A673 (cell line): ENCODE data around the gene RASSF1. TPM values are rescaled to one million over a fixed set of nuclear protein-coding genes. Genes with fewer than 3 reads are reported as not detected.

Source experiments
- BruUV-seq: library from RNA; stranded (reverse); fragments of 400-500 nt; replicated peaks from 2 replicates; lab custom pipeline; 2021; lab: Mats Ljungman, UMichigan
- CTCF ChIA-PET: fragments of 300-600 bp; sonication (Branson Sonifier 250); formaldehyde crosslinking; loops from one replicate; lab custom pipeline; 2022; ENCODE audit warnings: antibody characterized with exemption; lab: Charles Lee
- POLR2A ChIA-PET: fragments of 300-600 bp; sonication (Branson Sonifier 250); formaldehyde crosslinking; loops from one replicate; lab custom pipeline; 2022; ENCODE audit warnings: antibody characterized with exemption; ENCODE audit not compliant: low non-redundant PET; lab: Charles Lee
- DNase-seq: peaks from one replicate; pipeline ENCODE4 v3.0.0-alpha.2; 2015; ENCODE audit warnings: low spot score
- H3K27ac ChIP-seq: fragments of 200-600 bp; sonication (generic); 2 replicates; pipeline ENCODE4 v1.5.1; 2016; ENCODE audit warnings: mixed run types, low read depth, mild to moderate bottlenecking, mixed read lengths, antibody characterized with exemption, low read length; ENCODE audit not compliant: poor library complexity, severe bottlenecking
- H3K27me3 ChIP-seq: fragments of 200-600 bp; sonication (generic); replicated peaks from 2 replicates; pipeline ENCODE4 v1.6.1; 2017; ENCODE audit warnings: mixed run types, low read depth, mild to moderate bottlenecking, mixed read lengths, antibody characterized with exemption, low read length; ENCODE audit not compliant: insufficient read depth, poor library complexity
- H3K36me3 ChIP-seq: fragments of 200-600 bp; sonication (generic); 2 replicates; pipeline ENCODE4 v1.6.1; 2016; ENCODE audit warnings: mixed run types, mild to moderate bottlenecking, mixed read lengths, antibody characterized with exemption, low read length; ENCODE audit not compliant: insufficient read depth, poor library complexity, severe bottlenecking
- H3K4me1 ChIP-seq: fragments of 200-600 bp; sonication (generic); 2 replicates; pipeline ENCODE4 v1.6.1; 2017; ENCODE audit warnings: mixed run types, mild to moderate bottlenecking, mixed read lengths, antibody characterized with exemption, low read length; ENCODE audit not compliant: insufficient read depth, poor library complexity, severe bottlenecking
- H3K4me3 ChIP-seq: fragments of 200-600 bp; sonication (generic); 2 replicates; pipeline ENCODE4 v1.5.1; 2016; ENCODE audit warnings: low read depth, mixed run types, mild to moderate bottlenecking, mixed read lengths, low read length; ENCODE audit not compliant: poor library complexity, severe bottlenecking
- H3K9me3 ChIP-seq: fragments of 200-600 bp; sonication (generic); 2 replicates; pipeline ENCODE4 v1.6.1; 2016; ENCODE audit warnings: mixed run types, low read depth, mild to moderate bottlenecking, mixed read lengths, antibody characterized with exemption, low read length; ENCODE audit not compliant: poor library complexity, severe bottlenecking
- CTCF ChIP-seq: fragments of 300-800, 200-600 bp; sonication (generic); conservative IDR thresholded peaks from 2 replicates; pipeline ENCODE4 v1.5.1; 2017; ENCODE audit warnings: low read depth, mild to moderate bottlenecking, antibody characterized with exemption, low read length, moderate library complexity, mixed read lengths
- EZH2 ChIP-seq: fragments of 200-600 bp; sonication (generic); IDR thresholded peaks from 2 replicates; pipeline ENCODE4 v1.6.1; 2017; ENCODE audit warnings: borderline replicate concordance, low read depth, mild to moderate bottlenecking, mixed read lengths, antibody characterized with exemption, low read length; ENCODE audit not compliant: poor library complexity, severe bottlenecking
- intact Hi-C: fragments of 100-400 bp; cut with micrococcal nuclease; formaldehyde crosslinking; loops from one replicate; pipeline ENCODE4 v1.10.0; 2022; ENCODE audit not compliant: unreplicated experiment
- total RNA-seq: library from RNA; stranded (reverse); gene quantifications from 2 replicates; pipeline ENCODE4 v1.2.3, GENCODE V29; 2021

The RASSF1 gene
- total RNA-seq, 1 experiment from 2014 or later = 14.4 TPM

GRCh38 chr3:50321336-50322114, 19.1 kb downstream of the RASSF1 start:
- peak; percentile 86 for DNase-seq
- intact Hi-C loops = no loop called here
- ChIA-PET CTCF (interaction anchor here (0.6 kb wide), 3 partner anchors 15 to 83 kb away, joined by 6 to 9 read pairs (median 6); no protein-coding TSS in a partner anchor), POLR2A (no interaction called here)
- H3K27ac ChIP-seq = peak overlapping the region; percentile 99
- no peaks in the 10 kb centered on the region for H3K36me3 ChIP-seq
- peak overlapping the region; percentile 73 for H3K4me3 ChIP-seq
- no TSS peak for BruUV-seq
- no peaks in the 10 kb centered on the region for H3K27me3 ChIP-seq
- peaks cover 3% of the 10 kb centered on the region for H3K4me1 ChIP-seq
- H3K9me3 ChIP-seq = no peaks in the 10 kb centered on the region
- TF ChIP-seq EZH2 (no peak), CTCF (peak; percentile 47)

- H3K4me1 ChIP-seq = peaks cover 3% of the 10 kb centered on the region
- no peaks in the 10 kb centered on the region for H3K36me3 ChIP-seq
- TF ChIP-seq EZH2 = no peak
- peak; percentile 64 for DNase-seq
- intact Hi-C loops = no loop called here
- no TSS peak for BruUV-seq
- POLR2A ChIA-PET = no interaction called here
- H3K27ac ChIP-seq = peak overlapping the region; percentile 99
- no peaks in the 10 kb centered on the region for H3K27me3 ChIP-seq
- peak overlapping the region; percentile 73 for H3K4me3 ChIP-seq
- no peaks in the 10 kb centered on the region for H3K9me3 ChIP-seq
- CTCF ChIA-PET = interaction anchor here (0.6 kb wide), 3 partner anchors 15 to 83 kb away, joined by 6 to 9 read pairs (median 6); no protein-coding TSS in a partner anchor
Measured at GRCh38 chr3:50320853-50321335, 19.7 kb downstream of the RASSF1 start.

- no peaks in the 10 kb centered on the region for H3K27me3 ChIP-seq
- intact Hi-C loops = no loop called here
Measured at GRCh38 chr3:50319894-50320625, 20.6 kb downstream of the RASSF1 start.

More at GRCh38 chr3:50319894-50320625, 20.6 kb downstream of the RASSF1 start:
- peaks cover 3% of the 10 kb centered on the region for H3K4me1 ChIP-seq
- H3K9me3 ChIP-seq = no peaks in the 10 kb centered on the region
- peak overlapping the region; percentile 99 for H3K27ac ChIP-seq
- no peak for DNase-seq
- no TSS peak for BruUV-seq
- ChIA-PET CTCF (no interaction called here), POLR2A (no interaction called here)
- no peaks in the 10 kb centered on the region for H3K36me3 ChIP-seq
- no peak for TF ChIP-seq CTCF
- TF ChIP-seq EZH2 = no peak
- H3K4me3 ChIP-seq = peak overlapping the region; percentile 73
